Kidney epithelial cell (primary cell): Measurements from ENCODE around the gene JAM3. TPM values are rescaled to one million over a fixed set of nuclear protein-coding genes. Genes with fewer than 3 reads are reported as not detected.

Experiments
- DNase-seq: peaks from one replicate; pipeline ENCODE4 v3.0.0-alpha.2; 2010; ENCODE audit warnings: low read depth
- H3K27me3 ChIP-seq: 2 replicates; pipeline ENCODE4 v1.6.0; 2011; ENCODE audit warnings: low read length; ENCODE audit not compliant: control insufficient read depth, insufficient read depth
- H3K36me3 ChIP-seq: 2 replicates; pipeline ENCODE4 v1.5.1; 2011; ENCODE audit warnings: low read length; ENCODE audit not compliant: control insufficient read depth, insufficient read depth
- H3K4me3 ChIP-seq: 2 replicates; pipeline ENCODE4 v1.5.1; 2011; ENCODE audit warnings: low read depth, mild to moderate bottlenecking, control low read depth, low read length
- CTCF ChIP-seq: IDR thresholded peaks from 2 replicates; pipeline ENCODE4 v1.5.1; 2011; ENCODE audit warnings: mild to moderate bottlenecking, moderate library complexity, low read length, control low read depth, inconsistent platforms; ENCODE audit not compliant: insufficient read depth, poor library complexity, severe bottlenecking
- total RNA-seq: library from RNA; depleted of rRNA; stranded (reverse); fragments of >200 nt; gene quantifications from 2 replicates; pipeline ENCODE4 v1.2.3, GENCODE V29; 2015

The JAM3 gene
- total RNA-seq, 1 donor from 2014 or later: 28.0 TPM

- no peak overlapping the region for H3K4me3 ChIP-seq
- H3K36me3 ChIP-seq: no peaks in the 10 kb centered on the region
- peaks cover 25% of the 10 kb centered on the region for H3K27me3 ChIP-seq
- DNase-seq: no peak
- TF ChIP-seq CTCF: peak; percentile 68
Observed at GRCh38 chr11:134045799-134046635, 22.9 kb upstream of the JAM3 start.

- H3K27me3 ChIP-seq: peaks cover 23% of the 10 kb centered on the region
- TF ChIP-seq CTCF: no peak
- no peak for DNase-seq
- no peaks in the 10 kb centered on the region for H3K36me3 ChIP-seq
- H3K4me3 ChIP-seq: no peak overlapping the region
Observed at GRCh38 chr11:134046681-134047449, 22.0 kb upstream of the JAM3 start.

GRCh38 chr11:134047586-134047999, 21.3 kb upstream of the JAM3 start:
- no peak for TF ChIP-seq CTCF
- Histone ChIP-seq H3K4me3 (no peak overlapping the region), H3K27me3 (peaks cover 17% of the 10 kb centered on the region), H3K36me3 (no peaks in the 10 kb centered on the region)
- no peak for DNase-seq

- no peak for DNase-seq
- H3K4me3 ChIP-seq: no peak overlapping the region
- TF ChIP-seq CTCF: no peak
- H3K27me3 ChIP-seq: peaks cover 17% of the 10 kb centered on the region
- no peaks in the 10 kb centered on the region for H3K36me3 ChIP-seq
Observed at GRCh38 chr11:134048028-134048427, 20.8 kb upstream of the JAM3 start.

- no peak for TF ChIP-seq CTCF
- DNase-seq: no peak
- Histone ChIP-seq H3K4me3 (no peak overlapping the region), H3K36me3 (no peaks in the 10 kb centered on the region), H3K27me3 (peaks cover 20% of the 10 kb centered on the region)
Observed at GRCh38 chr11:134049303-134049702, 19.6 kb upstream of the JAM3 start.
